B cell (primary cell): ENCODE results near the gene DLG2. TPM values are rescaled to one million over a fixed set of nuclear protein-coding genes. Genes with fewer than 3 reads are reported as not detected.

Experiments used
- ATAC-seq: fragments of 200-7000 bp; cut with Tn5 transposase; one replicate; pipeline ENCODE4 v1.10.0; 2021; ENCODE audit warnings: low read depth, mild to moderate bottlenecking, moderate number of reproducible peaks, moderate library complexity
- CTCF ChIA-PET: fragments of 350-600 bp; sonication (Branson Sonifier 250); formaldehyde crosslinking; loops from one replicate; lab custom pipeline; 2021; ENCODE audit warnings: antibody characterized with exemption, inconsistent platforms; lab: Charles Lee
- POLR2A ChIA-PET: fragments of 350-600 bp; sonication (Branson Sonifier 250); formaldehyde crosslinking; loops from one replicate; lab custom pipeline; 2021; ENCODE audit warnings: antibody characterized with exemption; lab: Charles Lee
- DNase-seq: peaks from one replicate; pipeline ENCODE4 v3.0.0; 2013
- H2AFZ ChIP-seq: 2 replicates; pipeline ENCODE4 v1.6.1; 2012; ENCODE audit warnings: mild to moderate bottlenecking, low read depth, low read length; ENCODE audit not compliant: insufficient read depth, poor library complexity, severe bottlenecking
- H3K27ac ChIP-seq, 2 donors: 1 replicate in 1 of 2; 2 replicates in 1 of 2; pipeline ENCODE4 v1.5.1; 2012 to 2013; ENCODE audit warnings: low read length in 2 of 2, mild to moderate bottlenecking in 2 of 2, moderate library complexity in 1 of 2
- H3K27me3 ChIP-seq, 4 experiments: fragments of 200-600 bp in 1 of 4; sonication (generic) in 1 of 4; replicated peaks in 1 of 4; 1 replicate in 2 of 4; 2 replicates in 2 of 4; pipeline versions ENCODE4 v1.6.1 to v1.7.0; 2013 to 2016; ENCODE audit warnings: low read length in 3 of 4, mild to moderate bottlenecking in 2 of 4, mixed read lengths in 1 of 4, moderate library complexity in 1 of 4; ENCODE audit not compliant: insufficient read depth in 4 of 4, control insufficient read depth in 3 of 4; ENCODE audit errors: control extremely low read depth in 1 of 4
- H3K36me3 ChIP-seq, 2 experiments: replicated peaks in 1 of 2; 1 replicate in 1 of 2; 2 replicates in 1 of 2; pipeline versions ENCODE4 v1.6.1 to v1.7.1; 2013; ENCODE audit warnings: low read length in 1 of 2; ENCODE audit not compliant: insufficient read depth in 2 of 2, control insufficient read depth in 1 of 2; ENCODE audit errors: control extremely low read depth in 1 of 2, extremely low read depth in 1 of 2
- H3K4me1 ChIP-seq, 2 donors: fragments of 200-600 bp in 1 of 2; sonication (generic) in 1 of 2; 1 replicate in 1 of 2; 2 replicates in 1 of 2; pipeline versions ENCODE4 v1.5.1 to v1.6.1; 2013 to 2017; ENCODE audit warnings: low read length in 2 of 2; ENCODE audit not compliant: control insufficient read depth in 2 of 2, insufficient read depth in 2 of 2
- H3K4me2 ChIP-seq: replicated peaks from 2 replicates; pipeline ENCODE3; 2012; ENCODE audit warnings: mild to moderate bottlenecking, low read depth, low read length; ENCODE audit not compliant: poor library complexity, severe bottlenecking
- H3K4me3 ChIP-seq, 5 experiments: fragments of 200-600 bp in 1 of 5; sonication (generic) in 1 of 5; 1 replicate in 3 of 5; 2 replicates in 2 of 5; pipeline versions ENCODE4 v1.5.1 to v1.7.0; 2011 to 2016; ENCODE audit warnings: low read length in 4 of 5, mild to moderate bottlenecking in 4 of 5, low read depth in 2 of 5, control low read depth in 1 of 5, moderate library complexity in 1 of 5; ENCODE audit not compliant: insufficient read depth in 1 of 5; ENCODE audit errors: control extremely low read depth in 1 of 5, extremely low read depth in 1 of 5
- H3K79me2 ChIP-seq: fragments of 200-600 bp; sonication (generic); one replicate; pipeline ENCODE4 v1.6.0; 2016; ENCODE audit warnings: low read length; ENCODE audit not compliant: control insufficient read depth, insufficient read depth
- H3K9ac ChIP-seq: fragments of 200-600 bp; sonication (generic); 2 replicates; pipeline ENCODE4 v1.6.1; 2017; ENCODE audit warnings: mild to moderate bottlenecking, low read length, moderate library complexity
- H3K9me3 ChIP-seq, 3 donors: one replicate each; pipeline versions ENCODE4 v1.6.1 to v1.7.1; 2013; ENCODE audit warnings: low read length in 2 of 3; ENCODE audit not compliant: control insufficient read depth in 2 of 3, insufficient read depth in 1 of 3; ENCODE audit errors: control extremely low read depth in 1 of 3
- H4K20me1 ChIP-seq: 2 replicates; pipeline ENCODE4 v1.6.0; 2012; ENCODE audit warnings: mild to moderate bottlenecking, low read length; ENCODE audit not compliant: insufficient read depth, control insufficient read depth, poor library complexity, severe bottlenecking
- H3K27ac Mint-ChIP-seq: one replicate; pipeline ENCODE4 v1.8.0; 2021; ENCODE audit warnings: mixed read lengths
- H3K27me3 Mint-ChIP-seq: one replicate; pipeline ENCODE4 v1.8.0; 2021; ENCODE audit warnings: mixed read lengths
- H3K4me1 Mint-ChIP-seq: one replicate; pipeline ENCODE4 v1.8.0; 2021; ENCODE audit warnings: mixed read lengths
- H3K4me3 Mint-ChIP-seq: one replicate; pipeline ENCODE4 v1.8.0; 2021; ENCODE audit warnings: mixed read lengths
- H3K9me3 Mint-ChIP-seq: one replicate; pipeline ENCODE4 v1.8.0; 2022; ENCODE audit warnings: mixed read lengths; ENCODE audit not compliant: insufficient read depth
- CTCF ChIP-seq: fragments of 200-600 bp; IDR thresholded peaks from one replicate; pipeline ENCODE4 v1.8.0; 2022; ENCODE audit warnings: antibody characterized with exemption, mild to moderate bottlenecking
- EZH2 ChIP-seq: IDR thresholded peaks from 2 replicates; pipeline ENCODE4 v1.6.1; 2012; ENCODE audit warnings: borderline replicate concordance, low read depth, mild to moderate bottlenecking, moderate library complexity, low read length; ENCODE audit not compliant: insufficient read depth, poor library complexity, severe bottlenecking
- WGBS: methylation state at CpG from one replicate; pipeline ENCODE4 v1.1.5; 2013; ENCODE audit warnings: missing lambda C conversion rate; ENCODE audit not compliant: insufficient coverage; 5-methylcytosine and 5-hydroxymethylcytosine counted together
- intact Hi-C: fragments of 100-400 bp; cut with micrococcal nuclease; formaldehyde crosslinking; loops from one replicate; pipeline ENCODE4 v1.10.0; 2022
- polyA plus RNA-seq: library from polyadenylated mRNA; depleted of rRNA; stranded (reverse); fragments of >200 nt; gene quantifications from 2 replicates; pipeline ENCODE4 v1.2.3, GENCODE V29; 2012
- total RNA-seq, 2 donors: library from RNA; stranded (reverse); fragments of 120-200 nt in 1 of 2; gene quantifications; 1 replicate in 1 of 2; 2 replicates in 1 of 2; pipeline versions ENCODE4 v1.2.3 to v1.2.4, GENCODE V29; 2013 to 2022

Gene DLG2
- total and polyA plus RNA-seq, 2 donors (not counting 1 experiment from before 2014, with no cell fraction given): 0.54 to 5.4 TPM

GRCh38 chr11:84056653-84057376 is 1570.3 kb downstream of the DLG2 start:
- POLR2A ChIA-PET: no interaction called here

More at GRCh38 chr11:84056653-84057376, 1570.3 kb downstream of the DLG2 start:
- Histone ChIP-seq H4K20me1 (no peaks in the 10 kb centered on the region), H3K27ac (no peak overlapping the region), H3K9me3 (no peaks in the 10 kb centered on the region), H3K4me1 (no peaks in the 10 kb centered on the region), H3K27me3 (no peaks in the 10 kb centered on the region), H3K4me3 (no peak overlapping the region), H3K36me3 (no peaks in the 10 kb centered on the region), H3K79me2 (no peaks in the 10 kb centered on the region), H3K4me2 (no peak overlapping the region), H3K9ac (no peak overlapping the region), H2AFZ (no peak overlapping the region)
- Mint-ChIP-seq H3K27ac (no peak overlapping the region), H3K9me3 (peaks cover 4% of the 10 kb centered on the region), H3K4me1 (no peaks in the 10 kb centered on the region), H3K27me3 (no peaks in the 10 kb centered on the region), H3K4me3 (no peak overlapping the region)
- DNase-seq (no peak), ATAC-seq (no peak)
- WGBS: 94% methylated on average over 3 of the region's 6 CpGs
- CTCF ChIA-PET: no interaction called here
- intact Hi-C loops: no loop called here
- TF ChIP-seq EZH2: no peak
- TF ChIP-seq CTCF: no peak
